Midbrain (tissue), 1 donor: ENCODE measurements around the gene TPGS1.

ENCODE experiments used
- DNase-seq: peaks from one replicate; lab custom pipeline; 2025; lab: John Stamatoyannopoulos, UW

The TPGS1 gene

GRCh38 chr19:496112-496665 is 11.1 kb upstream of the TPGS1 start, which contains the start of gene MADCAM1:
Gene MADCAM1, plus strand, starts transcription at chr19:496486. Its CDS starts 14 bp downstream, at chr19:496500.
- DNase-seq = no peak

GRCh38 chr19:496986-497385 is 10.3 kb upstream of the TPGS1 start:
- no peak for DNase-seq

- DNase-seq = no peak
Measured at GRCh38 chr19:497491-497868, 9.8 kb upstream of the TPGS1 start.

GRCh38 chr19:497869-498510 is 9.3 kb upstream of the TPGS1 start:
- DNase-seq = no peak

- no peak for DNase-seq
Measured at GRCh38 chr19:498511-498891, 8.8 kb upstream of the TPGS1 start.

GRCh38 chr19:498977-499623 is 8.2 kb upstream of the TPGS1 start:
- DNase-seq = no peak

- no peak for DNase-seq
Measured at GRCh38 chr19:501646-502045, 5.7 kb upstream of the TPGS1 start.

- DNase-seq = no peak
Measured at GRCh38 chr19:504616-505015, 2.7 kb upstream of the TPGS1 start.

- peak; percentile 99 for DNase-seq
Measured at GRCh38 chr19:506404-507285, 652 bp upstream of the TPGS1 start.

- DNase-seq = no peak
Measured at GRCh38 chr19:508204-509150, 1.2 kb downstream of the TPGS1 start.

- peak; percentile 56 for DNase-seq
Measured at GRCh38 chr19:510606-511100, 3.4 kb downstream of the TPGS1 start.

GRCh38 chr19:511101-511851 is 4.0 kb downstream of the TPGS1 start:
- no peak for DNase-seq

- DNase-seq = no peak
Measured at GRCh38 chr19:512547-513365, 5.5 kb downstream of the TPGS1 start.

GRCh38 chr19:513368-514165 is 6.3 kb downstream of the TPGS1 start:
- no peak for DNase-seq

- DNase-seq = no peak
Measured at GRCh38 chr19:514166-514663, 6.9 kb downstream of the TPGS1 start.

- no peak for DNase-seq
Measured at GRCh38 chr19:517721-518597, 10.7 kb downstream of the TPGS1 start.

GRCh38 chr19:518598-519231 is 11.4 kb downstream of the TPGS1 start:
- no peak for DNase-seq
